ENCODE data around the gene MCCC2. TPM values are rescaled to one million over a fixed set of nuclear protein-coding genes. Genes with fewer than 3 reads are reported as not detected.
"Not testable (repeated sequence)": the region's sequence is repeated elsewhere in the genome, so short reads cannot be mapped to it uniquely, and the experiment has no call there.

MCCC2 gene
- total RNA-seq, 6 donors from 2014 or later, result 23.5 to 43.9 (median 34.4) TPM

GRCh38 chr5:71663191-71663969, 76.2 kb downstream of the MCCC2 start:
- ATAC-seq (ENCODE audit: low FRiP score in 2 of 2) (no peak), DNase-seq (no peak)
- Histone ChIP-seq H3K27me3 (no peaks in the 10 kb centered on the region), H3K4me1 (no peaks in the 10 kb centered on the region), H3K9me3 (no peaks in the 10 kb centered on the region), H3K4me3 (no peak overlapping the region), H3K27ac (no peak overlapping the region), H3K36me3 (no peaks in the 10 kb centered on the region)
- WGBS, 2 donors, result 75 to 90% methylated on average over 6 of the region's 6 CpGs
- TF ChIP-seq EP300 (IDR thresholded peaks at IDR 0.05), result no peak
- TF ChIP-seq POLR2AphosphoS5 (IDR thresholded peaks at IDR 0.05), result no peak
- no peak for TF ChIP-seq POLR2A (IDR thresholded peaks at IDR 0.05)
- TF ChIP-seq CTCF (IDR thresholded peaks at IDR 0.05), result no peak

GRCh38 chr5:71664615-71665014, 77.5 kb downstream of the MCCC2 start:
- H3K4me3 ChIP-seq; H3K9me3 ChIP-seq; H3K36me3 ChIP-seq; H3K4me1 ChIP-seq; H3K27ac ChIP-seq; DNase-seq; H3K27me3 ChIP-seq; ATAC-seq (ENCODE audit: low FRiP score in 2 of 2): not testable (repeated sequence)
- 91 to 92% methylated on average over 3 of the region's 3 CpGs for WGBS, 2 donors

GRCh38 chr5:71666321-71666720, 79.2 kb downstream of the MCCC2 start:
- no peaks in the 10 kb centered on the region for H3K36me3 ChIP-seq
- no peak for ATAC-seq (ENCODE audit: low FRiP score in 2 of 2)
- H3K4me3 ChIP-seq, result no peak overlapping the region
- WGBS, 2 donors, result 69 to 72% methylated on average over 2 of the region's 2 CpGs
- no peak for DNase-seq
- H3K27me3 ChIP-seq, result no peaks in the 10 kb centered on the region
- H3K4me1 ChIP-seq, result no peaks in the 10 kb centered on the region
- TF ChIP-seq CTCF (IDR thresholded peaks at IDR 0.05) (no peak), POLR2AphosphoS5 (IDR thresholded peaks at IDR 0.05) (no peak), EP300 (IDR thresholded peaks at IDR 0.05) (no peak), POLR2A (IDR thresholded peaks at IDR 0.05) (no peak)
- no peaks in the 10 kb centered on the region for H3K9me3 ChIP-seq
- H3K27ac ChIP-seq, result no peak overlapping the region

- Histone ChIP-seq H3K27me3 (no peaks in the 10 kb centered on the region), H3K36me3 (no peaks in the 10 kb centered on the region), H3K4me1 (no peaks in the 10 kb centered on the region), H3K27ac (no peak overlapping the region), H3K4me3 (no peak overlapping the region), H3K9me3 (no peaks in the 10 kb centered on the region)
- TF ChIP-seq POLR2A (IDR thresholded peaks at IDR 0.05), result no peak
- TF ChIP-seq POLR2AphosphoS5 (IDR thresholded peaks at IDR 0.05), result no peak
- no peak for TF ChIP-seq CTCF (IDR thresholded peaks at IDR 0.05)
- TF ChIP-seq EP300 (IDR thresholded peaks at IDR 0.05), result no peak
- ATAC-seq (ENCODE audit: low FRiP score in 2 of 2) (no peak), DNase-seq (no peak)
- WGBS, 2 donors, result 77 to 90% methylated on average over 1 of the region's 1 CpG
Measured at GRCh38 chr5:71677977-71678376, 90.8 kb downstream of the MCCC2 start.

- ATAC-seq (ENCODE audit: low FRiP score in 2 of 2), result no peak
- DNase-seq, result no peak
- Histone ChIP-seq H3K4me3 (no peak overlapping the region), H3K4me1 (no peaks in the 10 kb centered on the region), H3K9me3 (peaks cover 0 to 6% (median 0%) of the 10 kb centered on the region in 4 donors), H3K36me3 (no peaks in the 10 kb centered on the region), H3K27me3 (no peaks in the 10 kb centered on the region), H3K27ac (no peak overlapping the region)
- TF ChIP-seq POLR2AphosphoS5 (IDR thresholded peaks at IDR 0.05) (no peak), POLR2A (IDR thresholded peaks at IDR 0.05) (no peak), CTCF (IDR thresholded peaks at IDR 0.05) (no peak), EP300 (IDR thresholded peaks at IDR 0.05) (no peak)
- WGBS, 2 donors, result 66 to 78% methylated on average over 5 of the region's 5 CpGs
Measured at GRCh38 chr5:71679714-71680113, 92.6 kb downstream of the MCCC2 start.
